ENCODE measurements around the gene TTLL13.
A peak's percentile ranks its signal among the peaks of the same experiment; 100 is the strongest.

The TTLL13 gene

GRCh38 chr15:90217671-90218394 lies 31.5 kb upstream of the TTLL13 start:
- DNase-seq, result no peak

- DNase-seq, result peak; percentile 85
These were observed 29.8 kb upstream of the TTLL13 start for GRCh38 chr15:90219421-90220141.

- DNase-seq, result no peak
These were observed 28.0 kb upstream of the TTLL13 start for GRCh38 chr15:90221246-90221900.

- DNase-seq, result no peak
These were observed 26.8 kb upstream of the TTLL13 start for GRCh38 chr15:90222547-90222946.

GRCh38 chr15:90223441-90224165 lies 25.8 kb upstream of the TTLL13 start:
- DNase-seq, result no peak

- no peak for DNase-seq
These were observed 24.3 kb upstream of the TTLL13 start for GRCh38 chr15:90225047-90225446.

GRCh38 chr15:90225504-90226234 lies 23.7 kb upstream of the TTLL13 start:
- DNase-seq, result no peak

GRCh38 chr15:90227336-90227735 lies 22.0 kb upstream of the TTLL13 start:
- no peak for DNase-seq

GRCh38 chr15:90227816-90228772 lies 21.3 kb upstream of the TTLL13 start:
- DNase-seq, result no peak

- DNase-seq, result no peak
These were observed 20.4 kb upstream of the TTLL13 start for GRCh38 chr15:90228960-90229359.

- DNase-seq, result no peak
These were observed 19.3 kb upstream of the TTLL13 start for GRCh38 chr15:90230071-90230494.

- DNase-seq, result no peak
These were observed 18.7 kb upstream of the TTLL13 start for GRCh38 chr15:90230610-90231009.

- DNase-seq, result peak; percentile 83
These were observed 18.0 kb upstream of the TTLL13 start for GRCh38 chr15:90231028-90232017.

- DNase-seq, result no peak
These were observed 17.2 kb upstream of the TTLL13 start for GRCh38 chr15:90232196-90232595.

GRCh38 chr15:90232941-90233386 lies 16.4 kb upstream of the TTLL13 start:
- DNase-seq, result no peak

- DNase-seq, result peak; percentile 97
These were observed 15.8 kb upstream of the TTLL13 start, which contains the start of gene CIB1 for GRCh38 chr15:90233387-90234095. Gene CIB1, minus strand, starts transcription at chr15:90233941. Its CDS starts 56 bp downstream, at chr15:90233885.

GRCh38 chr15:90234096-90234988 lies 15.0 kb upstream of the TTLL13 start, which contains the start of gene GDPGP1:
Gene GDPGP1, plus strand, starts transcription at chr15:90234209. Its CDS starts 6,700 bp downstream, at chr15:90240909.
- DNase-seq, result no peak

- DNase-seq, result no peak
These were observed 10.0 kb upstream of the TTLL13 start for GRCh38 chr15:90239371-90239770.

Data from activated CD8-positive, alpha-beta memory T cell treated with anti-CD3 and anti-CD28 coated beads for 24 hours (primary cell).